ENCODE results near the gene PTPRN2.

DNA sequence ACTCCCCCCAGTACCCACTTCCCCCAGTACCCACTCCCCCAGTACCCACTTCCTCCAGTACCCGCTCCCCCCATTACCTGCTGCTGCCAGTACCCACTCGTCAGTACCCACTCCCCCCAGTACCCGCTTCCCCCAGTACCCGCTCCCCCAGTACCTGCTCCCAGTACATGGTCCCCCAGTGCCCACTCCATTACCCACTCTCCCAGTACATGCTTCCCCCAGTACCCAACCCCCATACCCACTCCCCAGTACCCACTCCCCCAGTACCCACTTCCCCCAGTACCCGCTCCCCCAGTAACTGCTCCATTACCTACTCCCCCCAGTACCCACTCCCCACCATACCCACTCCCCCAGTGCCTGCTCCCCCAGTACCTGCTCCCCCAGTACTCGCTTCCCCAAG, 700.2 kb downstream of the PTPRN2 start:
- TF ChIP-seq GATA3 (IDR thresholded peaks at IDR 0.05; ENCODE audit: low read depth, low read length) (no peak), GATA2 (IDR thresholded peaks at IDR 0.05; ENCODE audit: low read depth, low read length) (no peak)

All from SH-SY5Y (cell line).